GM10266 (cell line): ENCODE data around the gene TADA1.

ENCODE experiments used
- DNase-seq: peaks from one replicate; pipeline ENCODE4 v3.0.0; 2012; ENCODE audit errors: extremely low spot score
- CTCF ChIP-seq: IDR thresholded peaks from 2 replicates; pipeline ENCODE4 v1.5.1; 2012; ENCODE audit warnings: mild to moderate bottlenecking, low read depth; ENCODE audit not compliant: control insufficient read depth, insufficient read depth; ENCODE audit errors: missing control alignments

The TADA1 gene

DNA sequence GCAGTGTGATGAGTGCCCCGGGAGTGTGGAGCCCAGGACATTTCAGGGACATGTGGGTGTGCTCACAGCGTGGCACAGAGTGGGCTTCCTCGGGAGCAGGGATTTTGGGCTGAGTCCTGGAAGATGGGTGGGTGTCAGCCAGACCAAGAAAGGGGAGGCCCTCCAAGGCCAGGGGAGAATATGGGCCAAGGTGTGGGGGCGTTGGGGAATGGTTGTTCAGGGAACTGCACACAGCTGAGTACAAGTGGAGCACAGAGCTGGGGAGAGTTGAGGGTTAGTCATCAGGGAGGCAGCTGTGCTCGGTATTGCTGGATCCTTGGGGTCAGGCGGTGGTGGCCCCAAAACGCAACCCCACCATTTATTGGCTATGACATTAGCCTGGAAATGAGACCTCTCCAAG is 31.3 kb downstream of the TADA1 start:
- TF ChIP-seq CTCF: no peak
- no peak for DNase-seq

- DNase-seq: no peak
- TF ChIP-seq CTCF: no peak
Measured at GRCh38 chr1:166843769-166844596, 32.1 kb downstream of the TADA1 start.

DNA sequence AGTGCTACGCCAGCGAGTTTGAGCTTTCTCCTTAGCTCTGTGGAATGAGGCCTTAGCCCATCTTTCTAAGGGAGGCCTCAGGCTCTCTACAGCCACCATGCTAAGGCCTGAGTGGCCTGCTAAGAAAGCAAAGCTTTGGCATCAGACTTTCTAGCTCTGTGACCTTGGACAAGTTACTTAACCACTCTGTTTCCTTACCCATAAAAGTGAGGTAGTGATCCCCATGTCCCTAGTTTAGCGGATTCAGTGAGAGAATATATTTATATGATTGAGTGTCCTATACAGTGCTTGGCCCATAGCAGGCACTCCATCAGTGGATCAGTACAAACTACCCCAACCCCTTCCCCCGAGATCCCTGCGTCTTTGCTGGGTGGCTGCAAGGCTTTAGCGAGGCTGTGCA is 32.7 kb downstream of the TADA1 start:
- DNase-seq: no peak
- no peak for TF ChIP-seq CTCF

DNA sequence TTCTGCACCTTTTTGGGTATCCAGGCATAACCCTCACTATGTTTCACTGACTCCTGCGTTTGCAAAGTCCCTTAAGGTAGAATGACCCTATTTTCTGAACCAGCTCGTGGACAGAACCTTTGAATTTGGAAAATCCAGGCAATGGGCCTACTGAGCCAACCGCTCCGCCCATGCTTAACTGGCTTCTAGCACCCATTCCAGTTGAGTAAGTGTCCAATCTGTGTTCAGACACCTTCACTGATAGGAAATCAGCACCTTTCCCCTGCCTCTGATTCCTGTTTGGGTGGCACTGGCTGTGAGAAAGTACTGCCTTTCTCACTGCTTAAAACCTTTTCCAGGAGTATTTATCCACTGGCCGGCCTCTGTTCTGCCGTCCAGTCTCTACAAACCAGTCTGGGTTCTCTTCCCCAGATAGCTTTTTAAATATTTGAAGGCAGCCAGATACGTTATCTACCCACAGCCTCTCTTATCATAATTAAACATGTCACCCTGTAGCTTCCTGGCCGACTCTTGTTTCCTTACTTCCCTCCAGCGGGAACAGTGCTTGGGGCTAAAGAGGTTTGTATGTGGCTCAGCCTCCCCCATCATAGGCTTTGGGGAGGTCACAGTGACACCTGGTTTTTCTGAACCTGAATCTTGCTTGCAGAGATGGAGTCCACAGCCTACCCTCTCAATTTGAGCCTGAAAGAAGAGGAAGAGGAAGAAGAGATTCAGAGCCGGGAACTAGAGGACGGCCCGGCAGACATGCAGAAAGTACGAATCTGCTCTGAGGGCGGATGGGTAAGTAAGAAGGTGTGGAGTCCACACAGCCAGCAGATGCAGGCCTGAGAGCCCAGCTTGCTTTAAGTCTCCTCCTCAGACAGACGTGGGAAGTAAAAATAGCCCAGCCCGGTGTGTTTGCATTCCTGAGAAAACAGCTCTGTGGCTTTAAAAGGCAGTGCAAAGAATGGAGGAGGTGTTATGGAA is 35.5 kb downstream of the TADA1 start:
- no peak for DNase-seq
- no peak for TF ChIP-seq CTCF

DNA sequence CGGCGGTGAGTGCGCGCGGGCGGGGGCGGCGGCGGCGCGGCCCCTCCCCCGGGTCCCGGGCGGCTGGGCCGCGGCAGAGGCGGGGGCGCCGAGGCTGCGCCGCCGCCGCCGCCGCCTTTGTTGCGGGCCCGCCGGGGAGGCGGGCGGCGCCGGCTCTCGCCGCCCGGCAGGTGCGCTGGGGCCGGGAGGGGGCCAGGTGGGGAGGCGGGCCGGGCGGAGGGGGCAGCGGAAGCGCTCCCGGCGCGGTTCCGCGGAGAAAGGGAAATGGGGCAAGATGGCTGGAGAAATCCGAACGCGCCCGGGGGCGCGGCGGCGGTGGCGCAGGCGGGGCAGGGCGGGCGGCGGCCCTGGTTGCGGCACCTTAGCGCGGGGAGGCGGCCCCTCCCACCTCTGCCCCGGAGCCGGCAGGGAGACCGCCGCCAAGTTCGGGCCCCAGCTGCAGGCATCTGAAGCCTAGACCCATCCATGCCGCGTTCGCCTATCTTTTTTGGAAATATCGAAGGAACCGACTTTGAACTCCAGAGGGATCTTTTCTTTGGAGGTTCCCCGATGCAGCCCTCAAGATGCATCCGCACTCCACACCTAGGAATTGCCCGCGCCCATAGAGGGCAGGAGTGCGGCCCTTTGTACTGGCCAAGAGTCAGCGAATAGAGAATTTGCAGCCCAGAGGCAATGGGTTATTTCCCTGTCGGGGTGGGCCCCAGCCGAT is 36.3 kb downstream of the TADA1 start:
- TF ChIP-seq CTCF: no peak
- DNase-seq: peak; percentile 66

GRCh38 chr1:166838766-166839599 is 37.1 kb downstream of the TADA1 start, which contains the start of gene POGK:
Gene POGK, plus strand, starts transcription at chr1:166839475. Its CDS starts 1,482 bp downstream, at chr1:166840957.
- no peak for TF ChIP-seq CTCF
- peak; percentile 97 for DNase-seq
